GM21526 (cell line): ENCODE data around the gene DGCR8.
A peak's percentile ranks its signal among the peaks of the same experiment; 100 is the strongest.

ENCODE experiments used
- ATAC-seq: cut with Tn5 transposase; IDR thresholded peaks from one replicate; pipeline ENCODE4 v1.9.1; 2021; ENCODE audit warnings: moderate library complexity; ENCODE audit not compliant: unreplicated experiment, low FRiP score

DGCR8 gene

DNA sequence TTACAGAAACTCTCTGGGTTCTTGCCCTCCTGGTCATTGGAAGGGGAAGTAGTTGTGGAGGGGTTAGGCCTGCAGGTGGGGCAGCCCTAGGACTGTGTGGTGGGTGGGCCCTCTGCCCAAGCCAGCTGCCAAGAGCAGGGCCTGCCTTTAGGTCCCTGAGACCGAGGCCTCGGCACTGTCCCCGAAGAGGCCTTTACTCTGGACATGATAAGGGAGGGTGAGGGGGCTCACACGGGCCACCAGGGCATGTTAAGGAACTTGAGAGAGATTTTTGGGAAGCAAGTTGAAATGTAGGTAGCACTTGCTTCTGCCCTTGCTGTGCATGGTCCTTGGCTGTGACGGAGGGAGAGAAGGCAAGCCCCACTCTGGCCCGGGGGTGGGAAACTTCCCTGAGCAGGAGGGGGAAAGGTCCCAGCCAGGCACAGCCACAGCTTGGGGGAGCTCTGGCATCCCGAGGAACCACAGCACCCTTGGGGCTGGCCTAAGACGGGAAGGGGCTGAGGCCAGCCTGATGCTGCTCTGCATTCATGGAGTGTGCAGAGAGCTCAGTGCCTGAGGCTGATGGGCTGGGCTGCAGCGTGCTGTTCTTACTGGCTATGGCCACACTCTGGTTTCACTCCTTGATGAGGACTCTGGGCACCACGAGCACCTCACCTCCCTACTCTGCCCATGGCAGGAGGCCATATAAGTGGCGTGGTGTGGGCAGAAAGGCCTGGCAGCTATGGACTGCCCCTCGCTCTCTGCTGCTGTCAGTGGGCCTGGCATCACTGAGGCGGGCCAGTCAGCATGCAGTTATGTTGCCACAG lies 28.1 kb downstream of the DGCR8 start:
- no peak for ATAC-seq

DNA sequence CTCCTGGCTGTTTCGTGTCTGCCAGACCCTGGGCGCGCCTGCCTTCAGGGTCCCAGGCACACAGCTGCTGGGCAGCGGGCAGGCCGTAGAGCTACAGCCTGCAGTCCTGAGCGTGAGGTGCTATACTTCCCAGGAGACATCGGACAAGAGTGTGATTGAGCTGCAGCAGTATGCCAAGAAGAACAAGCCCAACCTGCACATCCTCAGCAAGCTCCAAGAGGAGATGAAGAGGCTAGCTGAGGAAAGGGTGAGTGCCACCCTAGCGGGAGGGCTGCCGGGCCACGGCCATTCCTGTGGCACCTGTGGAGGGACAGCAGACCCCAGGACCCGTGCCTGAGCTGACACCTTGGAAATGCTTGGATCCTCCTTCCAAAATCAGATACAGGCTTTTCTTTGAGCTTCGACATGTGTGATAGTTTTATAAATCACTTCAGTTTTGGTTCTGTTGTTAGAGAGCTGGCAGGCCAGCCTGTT lies 28.8 kb downstream of the DGCR8 start:
- ATAC-seq, result no peak

DNA sequence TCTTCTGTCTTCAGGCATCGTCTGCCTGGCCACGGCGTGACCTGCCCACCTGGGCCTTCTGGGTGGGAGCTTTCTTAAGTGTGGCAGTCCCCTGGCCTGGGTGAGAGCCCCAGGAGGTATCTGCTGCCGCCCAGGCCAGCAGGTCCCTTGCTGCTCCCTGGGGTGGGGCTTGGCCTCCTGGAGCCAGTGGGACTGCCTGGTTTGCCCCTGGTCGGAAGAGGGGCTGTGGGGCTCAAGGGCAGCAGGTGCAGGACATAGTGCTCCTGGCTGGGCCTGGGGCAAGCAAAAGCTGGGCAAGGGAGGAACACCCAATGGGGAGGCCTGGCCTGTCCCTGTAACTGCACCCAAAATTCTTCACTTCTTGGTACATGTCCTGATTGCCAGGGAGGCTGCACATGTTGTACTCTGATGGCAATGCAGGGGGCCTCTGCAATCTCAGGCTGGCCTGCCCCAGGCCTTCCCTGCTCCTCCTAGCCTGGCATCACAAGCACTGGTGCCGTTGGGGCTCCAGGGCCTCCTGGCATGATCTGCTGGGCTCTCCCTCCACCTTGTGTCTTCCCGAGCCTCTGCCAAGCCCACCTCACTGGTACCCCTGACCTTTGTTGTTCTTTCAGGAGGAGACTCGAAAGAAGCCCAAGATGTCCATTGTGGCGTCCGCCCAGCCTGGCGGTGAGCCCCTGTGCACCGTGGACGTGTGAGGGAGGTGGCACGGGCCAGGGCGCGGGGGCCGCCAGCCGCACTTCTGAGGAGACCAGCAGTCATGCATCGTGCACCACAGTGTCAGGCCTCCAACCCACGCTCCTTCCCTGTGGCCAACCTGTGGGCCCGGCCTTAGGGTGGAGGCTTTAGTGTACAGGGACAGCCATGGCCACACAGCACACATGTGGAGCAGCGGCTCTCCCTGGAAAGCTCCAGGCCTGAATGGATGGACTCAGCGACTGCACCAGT lies 29.6 kb downstream of the DGCR8 start:
- ATAC-seq, result no peak

DNA sequence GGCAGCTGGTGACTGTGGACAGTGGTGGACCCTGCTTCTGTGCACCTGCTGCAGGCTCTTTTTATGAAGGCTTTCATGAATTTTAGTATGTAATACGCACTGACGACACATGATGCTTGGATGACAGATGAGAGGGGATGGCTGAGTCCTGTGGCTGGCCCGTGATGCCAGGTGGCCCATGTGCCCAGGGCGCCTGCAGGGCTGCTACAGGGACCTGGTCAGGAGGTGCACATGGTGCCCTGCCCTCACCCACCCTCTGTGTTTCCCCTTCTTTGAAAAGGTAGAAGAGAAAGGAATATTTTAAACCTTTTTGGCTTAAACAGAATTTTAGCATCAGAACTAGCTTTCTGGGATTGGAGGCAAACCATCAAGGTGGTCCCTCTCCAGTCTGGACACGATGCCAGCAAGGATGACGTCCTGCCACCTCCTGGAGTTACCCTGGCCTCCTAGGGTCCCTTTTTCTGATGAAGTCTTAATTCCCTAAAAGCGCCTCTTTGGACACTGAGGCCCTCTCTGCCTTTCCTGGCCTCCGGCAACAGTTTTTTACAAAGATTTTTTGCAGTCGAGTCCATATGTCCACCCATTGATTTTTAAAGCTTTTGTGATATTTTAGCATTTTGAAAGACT lies 30.4 kb downstream of the DGCR8 start:
- no peak for ATAC-seq

DNA sequence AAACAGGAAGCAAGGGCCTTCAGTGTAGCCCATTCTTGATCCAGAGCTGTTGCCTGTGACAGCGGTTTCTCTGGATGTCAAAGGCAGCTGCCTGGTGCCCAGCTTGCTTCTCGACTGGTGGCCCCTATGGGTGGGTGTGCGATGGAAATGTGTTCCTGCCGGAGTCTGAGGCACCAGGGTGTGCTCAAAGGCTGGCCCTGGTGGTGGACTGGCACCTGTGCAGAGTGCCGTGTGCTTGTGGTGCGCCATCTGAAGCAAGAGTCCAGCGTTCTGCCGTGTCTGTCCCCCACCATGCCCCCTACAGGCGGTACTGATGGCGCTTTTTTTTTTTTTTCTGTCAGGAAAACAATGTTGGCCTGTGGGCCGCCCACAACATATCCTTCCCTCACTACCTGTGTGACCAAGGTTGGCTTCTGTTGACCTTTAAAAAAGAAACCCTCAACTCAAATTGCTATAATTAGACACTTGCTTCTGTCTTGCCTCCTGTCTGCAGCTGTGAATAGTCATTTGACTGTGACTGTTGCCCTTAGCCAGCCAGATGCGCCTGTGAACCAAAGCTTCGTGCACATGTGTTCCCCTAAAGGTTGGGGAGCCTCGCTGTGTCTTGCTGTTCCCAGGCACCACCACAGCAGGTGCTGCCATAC lies 31.1 kb downstream of the DGCR8 start:
- ATAC-seq, result no peak

DNA sequence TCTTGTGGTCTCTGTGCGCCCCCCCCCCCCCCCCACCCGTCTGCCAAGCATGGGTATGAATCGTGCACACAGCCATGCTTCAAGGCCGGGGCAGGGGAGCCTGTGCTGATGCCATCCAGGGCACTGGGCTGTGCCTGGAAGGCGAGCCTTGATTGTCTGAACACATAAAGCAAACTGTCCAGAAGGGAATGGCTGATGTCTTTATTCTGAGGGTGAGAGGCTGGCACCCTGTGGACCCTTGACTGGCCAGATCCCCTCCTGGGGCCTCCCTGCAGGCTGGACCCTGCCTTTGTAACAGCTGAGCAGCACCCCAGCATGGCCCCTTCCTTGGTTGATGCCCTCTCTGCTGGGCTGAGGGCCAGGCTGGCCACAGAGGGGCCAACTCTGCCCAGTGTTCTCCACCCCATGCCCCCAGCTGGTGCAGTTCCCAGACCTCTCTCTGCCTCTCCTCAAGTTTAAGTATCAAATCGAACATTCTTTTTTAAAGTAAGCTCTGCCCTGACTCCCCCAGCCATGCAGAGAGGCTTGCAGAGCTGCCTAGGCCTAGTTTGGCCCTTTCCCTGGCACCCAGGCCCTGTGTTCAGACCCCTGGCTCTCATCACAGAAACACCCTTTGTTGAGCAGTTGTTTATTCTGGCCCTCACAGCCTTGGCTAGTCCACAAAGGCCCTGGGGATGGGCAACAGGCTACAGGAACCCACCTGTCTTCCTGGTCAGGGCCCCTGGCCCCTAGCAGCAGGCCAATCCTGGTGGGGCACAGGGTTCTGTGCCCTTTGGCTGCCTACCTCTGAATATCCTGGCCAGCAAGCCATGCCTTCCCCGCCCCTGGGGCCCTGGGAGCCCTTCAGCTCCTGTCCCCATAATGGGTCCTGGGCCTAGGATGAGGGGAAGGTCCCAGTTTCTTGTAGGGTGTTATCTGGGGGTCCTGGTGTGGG lies 31.9 kb downstream of the DGCR8 start:
- ATAC-seq, result no peak

DNA sequence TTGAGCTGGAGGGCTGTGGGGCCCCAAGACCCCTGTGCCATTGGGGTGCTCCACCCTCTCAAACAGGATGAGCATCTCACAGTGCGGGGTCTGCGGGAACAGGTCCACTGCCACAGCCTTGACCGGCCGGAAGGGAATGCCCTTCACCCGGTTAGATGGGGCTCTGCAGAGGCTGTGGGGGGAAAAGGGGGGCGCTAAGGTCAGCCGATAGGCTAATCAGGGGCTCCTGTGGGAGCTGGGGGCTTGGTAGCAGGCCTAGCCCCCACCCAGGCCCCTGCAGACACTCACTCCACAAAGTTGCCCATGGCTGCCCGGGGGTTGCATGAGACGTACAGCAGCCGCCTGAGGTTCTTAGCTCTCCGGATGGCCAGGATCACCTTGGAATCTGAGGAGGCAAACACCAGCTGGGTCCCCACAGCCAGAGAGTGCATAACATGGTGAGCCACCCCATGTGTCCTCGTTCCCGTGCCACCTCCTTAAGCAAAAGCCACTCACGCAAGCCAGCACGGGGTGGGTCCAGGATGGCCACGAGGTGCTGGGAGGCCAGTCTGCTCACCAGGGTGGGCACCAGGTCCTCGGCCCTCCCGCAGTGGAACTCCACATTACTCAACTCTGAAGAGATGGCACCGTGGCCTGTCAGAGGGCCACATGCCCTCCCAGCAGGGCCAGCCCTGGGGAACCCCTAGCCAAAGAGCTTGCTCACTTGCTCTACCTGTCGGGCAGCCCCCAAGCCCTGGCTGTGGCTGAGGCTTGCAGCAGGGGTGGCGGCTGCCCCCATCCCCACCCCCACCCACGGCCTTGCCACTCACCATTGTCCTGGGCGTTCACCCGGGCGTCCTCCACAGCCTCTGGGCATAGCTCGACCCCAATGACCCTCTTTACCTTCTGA lies 32.8 kb downstream of the DGCR8 start:
- ATAC-seq, result no peak

DNA sequence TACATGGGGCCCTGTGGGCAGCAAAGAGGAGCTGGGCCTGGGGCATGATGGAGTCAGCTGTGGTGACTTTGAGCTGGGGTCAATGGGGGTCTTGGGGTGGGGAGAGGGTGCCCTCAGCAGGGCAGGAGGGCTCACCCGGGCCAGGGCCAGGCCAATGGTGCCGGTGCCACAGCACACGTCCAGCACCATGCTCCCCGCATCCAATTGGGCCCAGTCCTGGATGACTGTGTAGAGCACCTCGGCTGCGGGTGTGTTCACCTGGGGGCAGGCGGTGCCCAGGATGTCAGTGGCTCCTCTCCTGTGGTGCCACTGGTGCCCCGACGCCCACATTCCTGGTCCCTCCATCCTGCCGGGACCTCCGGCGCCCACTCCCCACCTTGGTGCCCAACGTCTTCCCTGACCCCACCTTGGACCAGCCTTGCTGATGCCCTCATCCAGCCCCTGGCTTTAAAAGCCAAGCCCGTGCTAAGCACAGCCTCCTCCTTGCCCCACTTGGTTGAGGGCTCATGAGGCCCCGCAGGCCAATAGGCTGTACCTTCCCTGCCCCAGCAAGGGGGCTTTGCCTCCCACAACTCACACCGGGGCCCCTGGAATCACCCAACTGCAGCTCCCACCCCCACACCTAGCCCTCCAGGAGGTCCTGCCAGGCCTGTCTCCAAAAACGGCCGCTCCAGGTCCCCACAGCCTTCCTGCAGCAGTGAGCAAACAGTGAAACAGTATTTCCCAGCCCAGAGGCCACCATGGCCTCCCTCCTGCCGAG lies 33.7 kb downstream of the DGCR8 start:
- ATAC-seq, result no peak

DNA sequence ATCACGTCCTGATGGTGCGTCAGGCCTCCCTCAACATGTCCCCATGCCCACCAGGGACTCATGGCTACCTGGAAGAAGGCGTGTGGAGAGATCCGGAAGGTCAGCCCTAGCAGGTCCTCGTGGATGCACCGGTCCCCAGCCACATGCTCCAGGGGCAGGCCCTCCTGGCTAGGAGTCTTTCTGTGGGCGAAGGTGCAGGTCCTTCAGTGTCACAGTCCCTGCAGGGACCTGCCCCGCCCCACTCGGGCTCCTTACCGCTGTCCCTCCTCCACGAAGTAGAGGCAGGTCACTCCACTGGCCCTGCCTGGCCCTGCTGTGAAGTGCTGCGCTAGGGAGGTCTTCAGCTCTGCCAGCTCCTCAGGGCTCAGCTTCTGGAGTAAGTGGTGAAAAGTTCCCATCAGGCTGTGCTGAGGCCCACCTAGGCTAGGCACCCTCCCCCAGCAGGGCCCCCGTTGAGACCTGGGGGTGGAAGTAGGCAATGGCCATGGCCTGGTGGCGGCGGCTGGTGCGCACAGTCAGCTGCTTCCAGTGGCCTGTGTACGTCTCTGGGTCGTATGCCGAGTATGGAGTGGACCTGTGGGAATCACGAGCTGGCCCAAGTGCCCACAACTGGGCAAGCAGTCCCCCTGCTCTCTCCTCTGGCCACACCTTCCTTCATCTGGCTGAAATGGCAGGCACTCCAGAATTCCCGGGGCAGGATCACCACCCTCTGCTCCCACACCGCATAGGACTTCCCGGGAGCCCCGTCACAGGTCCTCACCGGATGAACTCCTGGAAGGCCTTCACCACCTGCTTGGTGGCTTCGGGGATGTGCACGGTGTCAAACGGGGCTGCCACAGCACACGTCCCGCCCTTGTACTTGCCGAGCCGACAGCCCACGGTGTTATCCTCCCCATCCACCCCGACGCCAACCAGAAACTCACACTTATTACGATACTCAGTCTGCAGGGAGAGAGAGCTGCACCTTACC lies 34.8 kb downstream of the DGCR8 start:
- no peak for ATAC-seq

DNA sequence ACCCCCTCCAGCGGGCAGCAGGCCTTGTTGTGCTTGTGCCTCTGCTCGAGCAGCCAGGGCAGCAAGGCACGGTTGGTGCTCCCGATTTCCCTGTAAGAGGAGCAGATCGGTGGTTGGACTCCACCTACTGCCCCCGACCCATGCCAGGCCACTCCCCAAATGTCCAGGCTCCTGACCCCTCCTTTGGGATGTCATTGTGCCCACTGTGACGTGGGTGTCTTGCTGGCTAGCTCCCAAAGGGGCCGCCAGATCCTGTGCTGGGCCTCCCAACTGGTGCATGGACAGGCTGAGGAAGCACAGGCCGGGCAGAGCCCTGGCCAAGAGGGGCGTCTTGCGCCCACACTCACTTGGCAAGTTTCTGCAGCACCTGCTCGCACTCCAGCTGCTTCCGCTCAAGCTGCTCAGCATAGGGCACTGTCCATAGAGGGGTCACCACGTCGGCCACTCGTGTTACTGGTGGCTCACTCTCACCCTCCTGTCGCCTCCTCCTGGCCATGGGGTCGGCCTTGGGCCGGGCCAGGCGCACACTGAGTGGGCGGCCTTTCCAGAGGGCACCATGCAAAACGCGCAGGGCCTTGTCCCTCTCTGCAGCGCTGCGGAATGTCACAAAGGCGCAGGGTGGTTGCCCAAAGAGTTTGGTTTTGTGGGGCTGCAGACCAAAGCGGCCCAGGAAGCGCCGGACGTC lies 35.8 kb downstream of the DGCR8 start, which contains the start of gene RANBP1:
Gene RANBP1 (plus strand): TSS at position 414 of the 685 bp plus-strand sequence. CDS start 81 bp downstream, at position 495.
- no peak for ATAC-seq

DNA sequence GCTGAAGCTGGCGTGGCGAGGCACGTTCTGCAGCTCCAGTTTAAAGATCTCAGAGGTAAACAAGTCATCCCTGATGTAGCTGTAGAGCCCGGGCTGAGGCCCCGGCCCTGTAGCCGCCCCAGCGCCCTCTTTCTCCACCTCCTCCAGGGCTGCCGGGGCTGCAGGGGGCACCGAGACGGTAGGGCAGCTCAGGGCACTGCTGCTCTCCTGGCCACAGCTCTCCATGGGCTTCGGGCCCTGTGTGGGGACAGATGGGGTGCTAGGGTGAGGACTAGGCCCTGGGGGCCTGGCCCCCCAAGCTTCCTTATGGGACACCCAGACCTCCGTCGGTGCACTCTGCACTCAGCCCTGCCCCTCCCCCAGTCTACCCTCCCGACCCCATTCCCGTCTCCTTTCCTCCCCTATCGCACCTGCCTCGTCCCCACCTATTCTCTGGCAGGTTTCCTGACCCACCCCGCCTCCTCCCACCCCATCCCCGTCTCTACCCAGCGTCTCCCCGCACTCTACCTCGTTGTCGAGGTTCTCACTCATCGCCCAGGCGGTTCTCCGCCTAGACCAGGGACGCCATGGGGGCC lies 36.4 kb downstream of the DGCR8 start:
- ATAC-seq, result no peak

DNA sequence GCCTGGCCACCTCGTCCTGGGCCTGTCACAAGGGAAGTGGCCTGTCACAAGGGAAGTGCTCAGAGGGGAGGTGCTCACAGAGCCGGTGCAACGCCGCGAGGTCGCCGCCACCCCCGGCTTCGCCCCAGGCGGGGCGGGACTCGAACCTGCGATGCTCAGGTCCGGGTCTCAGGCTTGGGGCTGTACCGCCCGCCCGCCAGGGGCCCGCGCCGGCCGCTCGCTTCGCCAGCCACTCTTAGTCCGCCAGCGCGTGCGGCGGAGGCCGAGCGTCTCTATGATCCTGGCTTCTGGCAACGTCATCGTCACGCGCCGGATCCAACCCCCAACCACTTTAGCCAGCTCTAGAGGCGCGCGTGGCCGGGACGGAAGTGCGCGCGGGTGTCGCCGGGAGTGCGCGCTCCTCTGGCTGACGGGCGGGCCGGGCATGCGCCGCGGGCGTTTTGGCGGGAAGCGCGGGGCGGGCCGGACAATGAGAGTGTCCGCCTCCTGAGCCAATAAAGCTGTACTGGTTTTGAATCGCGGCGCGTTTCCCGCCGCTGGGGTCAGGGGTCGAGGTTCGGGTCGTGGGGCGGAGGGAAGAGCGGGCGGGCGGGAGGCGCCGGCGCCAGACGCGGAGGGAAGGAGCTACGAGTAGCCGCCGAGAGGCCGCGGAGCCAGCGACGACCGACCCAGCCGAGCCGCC lies 37.1 kb downstream of the DGCR8 start, which contains the start of gene TRMT2A:
Gene TRMT2A (minus strand): TSS at position 276 of the 682 bp plus-strand sequence. CDS start 320 bp downstream, outside the sequence.
- ATAC-seq, result peak; percentile 57

DNA sequence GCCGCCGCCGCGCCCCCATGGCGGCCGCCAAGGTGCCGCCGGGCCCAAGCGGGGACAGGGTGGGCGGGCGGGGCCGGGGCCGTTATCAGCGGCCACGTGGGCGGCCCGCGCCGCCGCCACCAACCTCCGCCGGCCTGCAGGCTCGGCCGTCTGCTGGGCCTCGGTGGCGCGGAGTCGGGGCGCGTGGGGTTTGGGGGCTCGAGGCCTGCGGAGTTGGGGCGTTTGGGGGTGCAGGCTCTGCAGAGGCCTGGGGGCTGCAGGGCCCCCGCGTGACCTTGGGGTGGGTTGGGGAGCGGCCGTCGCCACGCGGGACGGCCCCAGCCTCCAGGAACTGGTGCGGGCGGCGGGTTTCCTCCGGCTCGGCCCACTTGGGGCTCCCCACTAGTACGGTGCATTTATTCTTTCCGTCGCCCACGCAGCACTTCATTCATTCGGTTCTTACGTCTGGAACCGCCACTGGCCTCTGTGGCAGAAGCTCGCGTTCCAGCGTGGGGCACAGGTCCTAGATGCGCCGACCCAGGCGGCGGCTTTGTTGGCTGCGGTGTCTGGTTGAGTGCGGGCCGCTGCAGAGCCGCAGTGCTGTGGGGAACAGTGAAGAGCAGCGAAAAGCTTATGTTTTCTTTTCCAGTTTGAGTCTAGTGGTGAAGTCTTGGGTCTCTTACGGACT lies 37.7 kb downstream of the DGCR8 start:
- peak; percentile 13 for ATAC-seq

DNA sequence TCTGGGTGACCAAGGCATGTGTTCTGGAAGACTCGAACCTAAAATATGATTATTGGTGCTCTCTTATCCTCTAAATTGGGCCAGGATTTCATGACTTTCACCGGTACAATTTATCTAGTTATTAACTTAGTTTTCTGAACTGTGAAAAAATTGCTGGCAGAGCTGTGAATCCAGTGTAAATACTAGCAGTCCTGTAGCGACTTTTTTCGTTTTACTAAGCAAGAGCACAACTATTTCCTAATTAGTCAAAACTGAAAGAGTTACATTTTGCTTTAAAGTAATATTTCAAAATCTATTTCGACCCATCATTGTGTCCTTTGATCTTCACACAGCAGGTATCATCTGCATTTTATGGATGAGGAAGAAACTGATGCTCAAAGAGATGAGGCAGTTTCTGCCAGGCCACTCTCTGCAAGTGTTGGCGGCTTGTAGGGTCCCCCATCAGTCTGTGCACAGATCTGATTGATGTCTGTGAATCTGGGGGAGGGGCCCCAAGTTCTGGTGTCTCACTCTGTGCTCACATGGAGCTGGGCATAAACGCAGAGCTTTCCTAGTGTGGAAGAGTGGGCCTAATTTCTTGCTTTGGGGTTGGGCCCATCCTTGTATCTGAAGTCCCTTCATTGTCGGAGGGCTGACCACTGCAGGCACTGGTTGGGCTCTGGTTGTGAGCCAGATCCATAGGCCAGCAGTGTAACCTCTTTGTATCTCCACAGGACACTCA lies 38.4 kb downstream of the DGCR8 start:
- ATAC-seq, result no peak
